GM15510 (cell line): ENCODE measurements around the gene ADH6.

Source experiments
- POLR2A ChIP-seq: IDR thresholded peaks from 3 replicates; pipeline ENCODE4 v1.6.1; 2011; ENCODE audit warnings: borderline replicate concordance; ENCODE audit not compliant: insufficient read length; ENCODE audit errors: extremely low read depth

Gene ADH6

DNA sequence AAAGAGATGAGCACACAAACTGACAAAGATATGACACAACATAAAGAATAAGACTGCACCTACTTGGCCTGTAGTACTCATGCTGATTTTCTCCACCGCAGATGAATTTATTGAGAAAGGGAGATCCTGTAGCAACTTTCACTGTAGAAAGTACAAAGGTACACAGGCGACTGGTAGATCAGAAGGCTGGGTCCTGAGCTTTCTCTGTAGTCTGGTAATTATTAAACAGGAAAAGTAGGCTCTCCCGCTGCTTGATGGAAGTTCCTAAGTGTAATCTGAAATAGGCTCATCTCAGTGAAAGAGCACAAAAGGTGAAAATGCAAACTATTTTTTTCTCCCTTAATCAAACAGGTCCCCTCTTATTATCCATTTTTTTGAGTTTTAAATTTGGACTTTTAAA, at the start of gene ADH6:
Gene ADH6, minus strand, starts transcription at position 175 of the 400 bp plus-strand sequence. Its CDS starts 94 bp downstream, at position 81.
- TF ChIP-seq POLR2A = no peak

DNA sequence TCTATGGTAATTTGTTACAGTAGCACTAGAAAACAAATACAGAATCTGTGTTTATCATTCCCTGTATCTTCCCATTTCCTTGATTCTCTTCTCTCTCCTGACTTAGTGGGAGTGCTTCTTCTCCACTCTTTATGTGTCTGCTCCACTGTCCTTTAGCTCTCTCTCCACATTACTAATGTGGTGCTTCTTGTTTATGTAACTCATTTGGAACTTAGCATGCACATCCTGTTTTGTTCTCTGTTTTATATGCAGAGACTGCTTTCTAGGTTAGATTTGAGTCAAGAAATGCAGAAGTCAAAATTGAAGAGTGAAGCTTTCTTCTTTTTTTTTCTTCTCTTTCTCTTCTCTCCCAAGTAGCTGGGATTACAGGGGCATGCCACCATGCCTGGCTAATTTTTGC, 45.9 kb upstream of the ADH6 start:
- TF ChIP-seq POLR2A = no peak

GRCh38 chr4:99252746-99253145, 33.7 kb upstream of the ADH6 start:
- TF ChIP-seq POLR2A = no peak

DNA sequence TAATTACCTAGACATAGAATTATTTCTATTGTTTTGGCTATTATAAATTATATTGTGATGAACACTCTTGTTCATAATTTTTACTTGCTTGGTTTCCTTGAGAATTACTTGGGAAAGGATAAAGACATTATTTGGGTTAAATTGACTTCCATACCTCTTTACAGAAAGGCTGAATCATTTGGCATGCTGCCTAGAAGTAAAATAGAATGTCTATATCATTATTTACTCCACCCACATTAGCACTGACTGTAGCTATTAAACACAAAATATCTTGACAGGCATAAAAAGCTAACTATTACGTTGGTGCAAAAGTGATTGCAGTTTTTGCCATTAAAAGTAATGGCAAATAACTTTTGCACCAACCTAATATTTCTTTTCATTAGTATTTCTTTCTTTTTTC, 29.7 kb upstream of the ADH6 start:
- no peak for TF ChIP-seq POLR2A

DNA sequence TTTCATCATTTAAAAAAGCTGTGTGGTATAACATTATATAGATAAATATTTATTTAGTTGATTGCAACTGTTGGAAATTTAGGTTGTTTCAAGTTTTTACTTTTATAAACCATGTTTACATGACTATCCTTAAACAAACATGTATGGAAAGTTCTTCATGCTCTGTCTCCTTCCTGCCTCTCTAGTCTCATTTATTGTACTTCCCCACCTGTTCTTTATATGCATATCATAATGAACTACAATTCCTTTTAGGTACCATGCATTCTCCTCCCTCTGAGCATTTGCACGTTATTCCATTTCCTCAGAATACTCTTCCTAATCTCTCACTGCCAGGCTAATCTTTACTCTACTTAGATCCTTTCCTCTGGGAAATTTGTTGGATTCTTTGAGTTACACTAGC, 16.9 kb upstream of the ADH6 start:
- no peak for TF ChIP-seq POLR2A

DNA sequence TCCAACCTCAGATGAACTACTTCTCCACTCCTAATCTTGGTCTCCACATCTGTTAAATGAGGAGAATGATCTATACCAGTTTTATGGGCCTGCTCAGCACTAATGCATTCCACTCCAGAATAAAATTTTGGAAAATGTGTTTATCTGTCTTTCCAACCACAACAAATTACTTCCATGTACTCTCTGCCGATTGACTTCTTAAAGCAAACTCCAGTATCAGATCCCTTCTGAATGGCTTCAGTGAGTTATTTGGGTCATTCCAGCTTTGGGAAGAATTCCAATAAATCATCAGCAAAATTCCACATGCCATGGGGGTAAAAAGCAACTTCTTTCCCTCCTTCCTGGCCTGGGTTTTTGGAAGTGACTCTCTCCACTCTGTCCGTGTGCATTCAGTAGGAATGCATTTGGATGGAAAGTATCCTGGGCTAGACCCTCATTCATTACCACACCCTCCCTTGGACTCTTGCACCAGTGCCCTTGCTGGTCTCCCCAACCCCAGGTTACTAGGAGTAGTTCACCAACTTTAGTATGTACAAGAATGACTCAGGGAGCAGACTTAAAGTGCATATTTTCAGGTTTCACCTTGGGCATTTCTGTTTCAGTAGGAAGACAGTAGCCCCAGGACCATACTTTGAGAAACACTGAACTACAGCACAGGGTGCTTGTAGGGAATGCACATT, 15.4 kb upstream of the ADH6 start:
- no peak for TF ChIP-seq POLR2A

DNA sequence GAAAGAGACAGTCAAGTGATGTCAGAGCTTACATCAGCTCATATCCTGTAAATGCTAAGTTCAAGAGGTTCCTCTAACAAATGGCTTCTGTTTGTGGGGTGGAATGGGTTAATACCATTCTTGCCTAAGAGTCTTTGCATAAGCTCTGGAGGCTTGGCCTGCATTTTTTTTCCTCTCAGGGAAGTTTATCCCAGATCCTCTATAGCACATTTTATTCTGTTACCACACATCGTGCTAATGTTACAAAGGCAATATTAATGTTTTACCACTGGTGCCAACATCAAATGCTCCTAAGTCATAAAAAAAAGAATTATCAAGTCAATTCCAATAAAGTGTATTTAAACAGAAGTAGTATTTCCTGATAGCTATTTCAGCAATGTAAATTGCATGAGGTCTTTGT, 2.9 kb upstream of the ADH6 start:
- TF ChIP-seq POLR2A = no peak

DNA sequence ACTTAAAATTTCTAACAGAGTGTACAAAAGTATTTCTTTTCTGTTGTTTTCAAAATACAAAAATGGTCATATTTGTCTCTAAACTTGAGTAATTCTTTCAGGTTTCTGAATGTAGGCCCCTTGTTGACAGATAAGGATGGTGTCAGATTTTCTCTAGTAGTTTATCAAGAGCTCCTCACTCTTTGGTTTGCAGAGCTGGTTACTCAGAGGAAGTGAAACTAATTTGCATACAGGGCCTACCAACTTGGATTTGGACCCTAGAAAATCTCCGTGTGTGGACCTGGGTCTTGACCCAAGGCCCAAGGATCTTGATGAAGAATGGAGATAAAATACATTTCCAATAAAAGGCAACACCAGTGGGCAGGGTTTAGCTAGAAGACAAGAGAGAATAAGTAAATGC, 433 bp upstream of the ADH6 start:
- no peak for TF ChIP-seq POLR2A

- TF ChIP-seq POLR2A = no peak
Measured at GRCh38 chr4:99215521-99215920, 3.5 kb downstream of the ADH6 start.

DNA sequence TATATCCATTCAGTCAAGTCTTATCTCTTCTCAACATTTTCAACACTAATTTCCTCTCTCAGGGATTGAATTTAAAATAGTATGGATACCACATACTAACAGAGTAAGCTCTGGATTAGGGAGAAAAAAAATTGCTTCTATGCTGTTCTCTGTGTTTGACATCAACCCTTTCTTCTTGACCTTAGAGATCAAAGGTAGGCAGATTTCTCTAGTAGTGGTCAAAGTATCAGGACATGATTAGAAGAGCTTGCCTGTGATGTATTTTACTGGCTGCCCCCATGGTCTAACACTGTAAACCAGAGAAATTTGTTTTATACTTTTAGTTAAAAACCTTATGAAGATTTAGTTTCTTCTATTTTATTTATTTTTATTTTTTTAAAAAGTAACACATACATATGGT, 8.3 kb downstream of the ADH6 start:
- TF ChIP-seq POLR2A = no peak

- no peak for TF ChIP-seq POLR2A
Measured at GRCh38 chr4:99209671-99210070, 9.4 kb downstream of the ADH6 start.

GRCh38 chr4:99208719-99209075, 10.3 kb downstream of the ADH6 start:
- TF ChIP-seq POLR2A = no peak

DNA sequence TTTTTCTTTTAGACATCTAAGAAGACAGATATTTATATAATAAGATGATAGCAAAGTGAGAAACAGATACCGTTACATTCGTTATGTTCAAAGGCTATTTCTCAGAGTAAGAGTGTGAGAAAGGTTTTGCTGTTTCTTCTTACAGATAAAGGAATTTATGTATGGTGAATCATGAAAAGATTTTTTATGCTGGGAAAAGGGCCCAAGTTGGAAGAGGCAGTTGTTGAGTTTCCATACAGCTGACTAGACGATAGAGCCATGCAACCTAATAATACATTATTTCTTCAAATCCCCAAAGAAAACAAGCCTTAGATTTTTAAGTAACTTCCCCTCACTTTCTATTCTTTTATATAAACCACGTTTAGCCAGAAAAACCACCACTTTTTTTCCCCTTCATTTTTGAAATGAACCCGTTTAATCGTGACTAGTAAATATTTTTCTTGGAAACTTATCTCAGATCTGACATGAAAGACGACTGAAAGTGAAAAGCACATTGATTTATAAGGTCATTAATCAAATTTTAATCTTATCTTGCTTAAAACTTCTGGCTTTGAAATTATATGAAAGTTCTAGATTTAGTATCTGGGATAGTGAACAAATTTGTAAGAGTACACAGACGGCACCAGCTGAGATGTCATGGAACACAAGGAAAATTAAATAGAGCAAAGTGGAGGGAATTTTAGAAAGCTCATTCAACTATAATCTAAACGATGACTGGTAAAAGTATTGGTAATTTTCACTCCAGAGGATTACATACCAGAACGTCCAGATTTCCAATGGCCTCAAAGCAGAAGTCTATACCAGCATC, 10.9 kb downstream of the ADH6 start:
- TF ChIP-seq POLR2A = no peak

- TF ChIP-seq POLR2A = no peak
Measured at GRCh38 chr4:99207069-99207743, 11.8 kb downstream of the ADH6 start.

DNA sequence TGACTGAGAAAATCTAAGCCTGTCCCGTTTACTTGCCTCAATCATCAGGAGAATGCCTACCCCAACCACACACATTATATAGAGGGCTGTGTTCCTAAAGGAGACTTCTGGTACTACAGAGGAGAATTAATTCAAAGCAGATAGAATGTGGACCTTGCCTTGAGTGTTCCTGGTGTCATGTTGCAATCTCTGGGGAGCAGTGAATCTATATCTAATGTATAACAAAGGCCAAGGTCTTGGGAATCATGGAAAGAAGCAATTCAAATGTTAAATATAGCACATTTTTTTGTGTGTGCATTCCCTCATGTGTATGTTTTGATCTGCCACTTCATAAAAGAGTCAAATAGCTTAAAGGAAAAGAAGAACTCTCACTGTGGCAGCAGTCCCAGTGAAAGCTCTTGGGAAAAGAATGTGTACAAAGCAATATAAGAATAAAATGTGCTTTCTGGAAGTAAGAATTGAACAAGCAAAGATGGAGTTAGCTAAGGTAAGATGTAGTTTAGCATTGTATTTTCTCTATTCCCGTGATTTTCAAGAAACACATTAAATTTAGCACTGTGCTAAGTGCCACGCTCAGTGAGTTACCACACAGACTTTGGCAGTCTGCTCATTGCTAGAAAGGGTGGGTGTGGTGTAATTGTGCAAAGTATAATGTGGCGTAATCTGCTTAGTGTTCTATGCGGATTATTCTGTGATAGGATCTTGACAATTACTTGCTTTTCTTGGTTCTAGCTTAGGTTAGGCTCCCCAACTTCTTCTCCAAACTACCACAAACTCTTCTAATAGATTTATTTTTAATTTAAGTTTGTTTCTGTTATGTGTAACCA, 13.7 kb downstream of the ADH6 start:
- TF ChIP-seq POLR2A = no peak
